ENCODE results near the gene TRMT61A. TPM values are rescaled to one million over a fixed set of nuclear protein-coding genes. Genes with fewer than 3 reads are reported as not detected.
A peak's percentile ranks its signal among the peaks of the same experiment; 100 is the strongest.
"Not testable (repeated sequence)": the region's sequence is repeated elsewhere in the genome, so short reads cannot be mapped to it uniquely, and the experiment has no call there.

Gene TRMT61A
- total RNA-seq, 1 donor from 2014 or later: 4.7 TPM

DNA sequence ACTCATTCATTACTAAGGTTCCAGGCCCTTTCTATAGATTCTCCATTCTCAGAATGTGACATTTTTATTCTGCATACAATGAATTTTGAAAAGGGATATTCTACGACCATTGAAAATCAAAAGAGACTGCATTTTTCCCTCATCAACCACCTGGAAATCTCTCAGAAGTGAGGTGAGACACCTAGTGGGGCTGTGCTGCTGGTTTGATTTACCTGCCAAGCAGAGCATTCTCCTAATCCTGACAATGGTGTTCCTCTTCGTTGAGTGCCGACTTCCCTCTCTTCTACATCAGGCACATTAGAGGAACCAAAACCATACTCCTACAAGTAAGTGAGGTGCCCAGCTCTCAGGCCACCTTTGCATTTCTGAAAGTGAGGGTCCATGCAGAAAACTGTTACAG, 21.2 kb upstream of the TRMT61A start:
- H3K9me3 ChIP-seq (ENCODE audit: control insufficient read depth in 3 of 3, low read length in 3 of 3): no peaks in the 10 kb centered on the region
- no peak overlapping the region for H3K4me3 ChIP-seq (ENCODE audit: low read length in 3 of 3)
- H3K9ac ChIP-seq (ENCODE audit: low read depth in 1 of 3, low read length in 3 of 3): no peak overlapping the region
- H3K27me3 ChIP-seq (ENCODE audit: control insufficient read depth in 3 of 3, insufficient read depth in 3 of 3, low read length in 3 of 3): no peaks in the 10 kb centered on the region
- H3K4me1 ChIP-seq (ENCODE audit: control insufficient read depth in 3 of 3, insufficient read depth in 3 of 3, low read length in 3 of 3): peaks cover 5% of the 10 kb centered on the region in 3 donors
- peaks cover 35 to 44% (median 36%) of the 10 kb centered on the region in 3 donors for H3K36me3 ChIP-seq (ENCODE audit: control insufficient read depth in 3 of 3, insufficient read depth in 3 of 3, low read length in 3 of 3)
- no peak overlapping the region for H3K27ac ChIP-seq (ENCODE audit: low read depth, low read length)

- no peak overlapping the region for H3K27ac ChIP-seq (ENCODE audit: low read depth, low read length)
These were observed 20.3 kb upstream of the TRMT61A start for GRCh38 chr14:103508521-103509329.

DNA sequence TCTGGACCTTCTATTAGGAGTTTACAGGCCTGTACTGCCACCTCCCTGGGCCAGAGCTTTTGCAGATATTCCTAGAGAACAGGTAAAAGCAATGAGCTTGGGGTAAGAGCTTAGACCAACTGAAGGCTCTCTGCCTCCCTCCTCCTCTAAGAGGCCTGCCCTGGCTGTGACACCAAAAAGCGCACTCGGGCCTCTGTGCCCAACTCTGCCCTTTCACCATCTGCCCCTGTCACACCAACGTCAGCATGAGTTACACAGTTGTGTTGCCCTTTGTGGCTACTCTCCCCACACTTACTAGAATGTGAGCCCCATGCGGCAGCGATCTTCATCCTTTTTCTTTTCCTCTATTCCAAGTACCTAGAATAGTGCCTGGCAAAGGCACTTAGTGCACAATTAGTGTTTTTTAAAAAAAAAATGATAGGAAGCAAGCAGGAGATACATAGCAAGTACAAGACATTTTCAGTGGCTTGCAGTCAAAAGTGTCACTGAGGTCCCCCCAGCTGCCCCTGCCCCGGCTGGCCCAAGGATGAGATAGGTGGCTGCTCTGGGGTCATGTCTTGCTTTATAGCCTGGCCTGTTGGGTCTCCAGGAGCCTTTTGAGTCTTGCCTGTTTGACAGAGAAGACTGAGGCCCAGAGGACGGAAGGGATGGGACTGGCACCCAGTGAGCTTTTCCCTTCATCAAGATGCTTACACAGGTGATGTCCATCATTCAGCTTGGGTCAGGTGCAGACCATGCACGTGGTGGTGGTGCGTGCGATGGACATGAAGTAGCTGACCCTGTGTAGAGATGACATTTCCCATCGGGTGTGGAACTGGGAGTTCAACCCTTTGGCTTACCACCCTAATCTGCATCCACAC, 18.9 kb upstream of the TRMT61A start:
- Histone ChIP-seq H3K27ac (ENCODE audit: low read depth, low read length) (no peak overlapping the region), H3K27me3 (ENCODE audit: control insufficient read depth in 3 of 3, insufficient read depth in 3 of 3, low read length in 3 of 3) (no peaks in the 10 kb centered on the region), H3K36me3 (ENCODE audit: control insufficient read depth in 3 of 3, insufficient read depth in 3 of 3, low read length in 3 of 3) (peaks cover 16 to 23% (median 20%) of the 10 kb centered on the region in 3 donors)

More at GRCh38 chr14:103508521-103509329, 20.3 kb upstream of the TRMT61A start:
- peaks cover 27 to 34% (median 28%) of the 10 kb centered on the region in 3 donors for H3K36me3 ChIP-seq (ENCODE audit: control insufficient read depth in 3 of 3, insufficient read depth in 3 of 3, low read length in 3 of 3)
- no peak overlapping the region for H3K4me3 ChIP-seq (ENCODE audit: low read length in 3 of 3)
- H3K4me1 ChIP-seq (ENCODE audit: control insufficient read depth in 3 of 3, insufficient read depth in 3 of 3, low read length in 3 of 3): peaks cover 14 to 15% (median 15%) of the 10 kb centered on the region in 3 donors
- no peak overlapping the region for H3K9ac ChIP-seq (ENCODE audit: low read depth in 1 of 3, low read length in 3 of 3)
- no peaks in the 10 kb centered on the region for H3K27me3 ChIP-seq (ENCODE audit: control insufficient read depth in 3 of 3, insufficient read depth in 3 of 3, low read length in 3 of 3)
- H3K9me3 ChIP-seq (ENCODE audit: control insufficient read depth in 3 of 3, low read length in 3 of 3): no peaks in the 10 kb centered on the region

DNA sequence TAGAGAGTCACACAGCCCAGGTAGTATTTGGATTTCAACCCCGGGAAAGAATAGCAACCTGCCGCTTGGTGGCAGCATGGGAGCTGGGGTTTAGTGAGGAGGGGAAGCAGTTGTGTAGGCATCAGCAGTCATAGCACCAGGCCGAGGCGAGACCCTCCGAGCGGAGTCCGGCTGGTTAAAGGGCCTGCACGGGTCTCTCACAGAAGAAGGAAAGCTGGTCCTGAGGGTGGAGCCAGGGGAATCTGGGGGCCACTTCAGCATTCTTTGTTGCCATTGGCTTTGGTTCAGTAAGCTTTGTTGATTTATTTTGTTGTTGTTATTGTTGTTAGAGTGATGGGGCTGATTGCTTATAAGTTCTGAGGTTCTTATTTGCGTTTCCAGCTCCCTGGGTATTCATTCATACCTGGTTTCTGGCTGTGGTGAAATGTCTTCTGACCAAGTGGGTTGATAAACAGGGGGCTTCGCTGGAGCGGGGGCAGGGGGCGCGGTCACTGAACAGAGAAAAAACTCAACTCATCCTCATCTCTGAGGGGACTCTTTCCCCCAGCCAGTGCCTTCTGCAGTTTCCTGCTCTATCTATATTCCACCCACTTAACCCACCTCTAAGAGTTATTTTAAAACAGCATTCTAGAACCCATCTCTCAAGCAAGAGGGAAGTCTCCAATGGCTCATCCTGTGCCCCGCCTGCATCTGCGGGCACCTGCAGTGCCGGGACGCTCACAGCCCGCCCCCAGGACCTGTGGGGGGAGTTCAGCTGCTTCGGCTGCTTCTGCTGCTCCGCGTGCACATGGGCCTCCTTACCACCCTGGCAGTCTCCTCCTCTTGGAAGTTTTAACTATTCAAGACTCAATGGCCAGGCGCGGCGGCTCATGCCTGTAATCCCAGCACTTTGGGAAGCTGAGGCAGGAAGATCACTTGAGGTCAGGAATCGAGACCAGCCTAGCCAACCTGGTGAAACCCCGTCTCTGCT, 18.0 kb upstream of the TRMT61A start:
- peaks cover 11 to 17% (median 17%) of the 10 kb centered on the region in 3 donors for H3K36me3 ChIP-seq (ENCODE audit: control insufficient read depth in 3 of 3, insufficient read depth in 3 of 3, low read length in 3 of 3)
- H3K9ac ChIP-seq (ENCODE audit: low read depth in 1 of 3, low read length in 3 of 3): no peak overlapping the region
- no peak overlapping the region for H3K27ac ChIP-seq (ENCODE audit: low read depth, low read length)
- H3K9me3 ChIP-seq (ENCODE audit: control insufficient read depth in 3 of 3, low read length in 3 of 3): no peaks in the 10 kb centered on the region
- H3K4me3 ChIP-seq (ENCODE audit: low read length in 3 of 3): no peak overlapping the region
- peaks cover 14 to 19% (median 17%) of the 10 kb centered on the region in 3 donors for H3K4me1 ChIP-seq (ENCODE audit: control insufficient read depth in 3 of 3, insufficient read depth in 3 of 3, low read length in 3 of 3)
- H3K27me3 ChIP-seq (ENCODE audit: control insufficient read depth in 3 of 3, insufficient read depth in 3 of 3, low read length in 3 of 3): no peaks in the 10 kb centered on the region

More for the DNA sequence above, 18.9 kb upstream of the TRMT61A start:
- H3K9me3 ChIP-seq (ENCODE audit: control insufficient read depth in 3 of 3, low read length in 3 of 3): no peaks in the 10 kb centered on the region
- no peak overlapping the region for H3K9ac ChIP-seq (ENCODE audit: low read depth in 1 of 3, low read length in 3 of 3)
- H3K4me1 ChIP-seq (ENCODE audit: control insufficient read depth in 3 of 3, insufficient read depth in 3 of 3, low read length in 3 of 3): peaks cover 14 to 19% (median 17%) of the 10 kb centered on the region in 3 donors
- no peak overlapping the region for H3K4me3 ChIP-seq (ENCODE audit: low read length in 3 of 3)

GRCh38 chr14:103512180-103512579, 16.8 kb upstream of the TRMT61A start:
- not testable (repeated sequence) for H3K27me3 ChIP-seq (ENCODE audit: control insufficient read depth in 3 of 3, insufficient read depth in 3 of 3, low read length in 3 of 3); H3K4me3 ChIP-seq (ENCODE audit: low read length in 3 of 3); H3K9me3 ChIP-seq (ENCODE audit: control insufficient read depth in 3 of 3, low read length in 3 of 3)
- Histone ChIP-seq H3K4me1 (ENCODE audit: control insufficient read depth in 3 of 3, insufficient read depth in 3 of 3, low read length in 3 of 3) (peaks cover 14 to 19% (median 17%) of the 10 kb centered on the region in 3 donors), H3K36me3 (ENCODE audit: control insufficient read depth in 3 of 3, insufficient read depth in 3 of 3, low read length in 3 of 3) (peaks cover 11 to 16% (median 12%) of the 10 kb centered on the region in 3 donors), H3K27ac (ENCODE audit: low read depth, low read length) (peak overlapping the region; percentile 71), H3K9ac (ENCODE audit: low read depth in 1 of 3, low read length in 3 of 3) (peak overlapping the region in 2 of 3 donors; percentile 34 to 79)

- peak overlapping the region; percentile 7 to 41 (median 12) for H3K4me3 ChIP-seq (ENCODE audit: low read length in 3 of 3)
- H3K4me1 ChIP-seq (ENCODE audit: control insufficient read depth in 3 of 3, insufficient read depth in 3 of 3, low read length in 3 of 3): peaks cover 15 to 23% (median 18%) of the 10 kb centered on the region in 3 donors
- peaks cover 5 to 13% (median 11%) of the 10 kb centered on the region in 3 donors for H3K36me3 ChIP-seq (ENCODE audit: control insufficient read depth in 3 of 3, insufficient read depth in 3 of 3, low read length in 3 of 3)
- peak overlapping the region in 2 of 3 donors; percentile 34 to 79 for H3K9ac ChIP-seq (ENCODE audit: low read depth in 1 of 3, low read length in 3 of 3)
- no peaks in the 10 kb centered on the region for H3K9me3 ChIP-seq (ENCODE audit: control insufficient read depth in 3 of 3, low read length in 3 of 3)
- H3K27ac ChIP-seq (ENCODE audit: low read depth, low read length): peak overlapping the region; percentile 71
- no peaks in the 10 kb centered on the region for H3K27me3 ChIP-seq (ENCODE audit: control insufficient read depth in 3 of 3, insufficient read depth in 3 of 3, low read length in 3 of 3)
These were observed 16.0 kb upstream of the TRMT61A start for GRCh38 chr14:103512701-103513611.

- H3K36me3 ChIP-seq (ENCODE audit: control insufficient read depth in 3 of 3, insufficient read depth in 3 of 3, low read length in 3 of 3): peaks cover 2 to 12% (median 8%) of the 10 kb centered on the region in 3 donors
- H3K27ac ChIP-seq (ENCODE audit: low read depth, low read length): no peak overlapping the region
- peaks cover 33 to 41% (median 36%) of the 10 kb centered on the region in 3 donors for H3K4me1 ChIP-seq (ENCODE audit: control insufficient read depth in 3 of 3, insufficient read depth in 3 of 3, low read length in 3 of 3)
- H3K27me3 ChIP-seq (ENCODE audit: control insufficient read depth in 3 of 3, insufficient read depth in 3 of 3, low read length in 3 of 3): no peaks in the 10 kb centered on the region
- no peaks in the 10 kb centered on the region for H3K9me3 ChIP-seq (ENCODE audit: control insufficient read depth in 3 of 3, low read length in 3 of 3)
- no peak overlapping the region for H3K4me3 ChIP-seq (ENCODE audit: low read length in 3 of 3)
- H3K9ac ChIP-seq (ENCODE audit: low read depth in 1 of 3, low read length in 3 of 3): peak overlapping the region in 1 of 3 donors; percentile 33
These were observed 14.2 kb upstream of the TRMT61A start for GRCh38 chr14:103514596-103515421.
